Natural killer cell treated with Interleukin-12 subunit alpha and Interleukin-12 subunit beta and Interleukin-15 and Interleukin-18, amount 100 ng/mL, for 72 hours (primary cell): ENCODE results near the gene FGFBP2. TPM values are rescaled to one million over a fixed set of nuclear protein-coding genes. Genes with fewer than 3 reads are reported as not detected.
"Not testable (repeated sequence)": the region's sequence is repeated elsewhere in the genome, so short reads cannot be mapped to it uniquely, and the experiment has no call there.

Source experiments
- ATAC-seq, 2 donors: fragments of 150-1000 bp; cut with Tn5 transposase in 1 of 2; sonication (Bioruptor Pico), chemical (Tn5 transposase) in 1 of 2; 2 replicates each; pipeline ENCODE4 v1.10.0; 2021
- DNase-seq: peaks from one replicate; pipeline ENCODE4 v3.0.0; 2022; ENCODE audit warnings: low spot score
- H3K27ac Mint-ChIP-seq, 2 donors: 1 replicate in 1 of 2; 2 replicates in 1 of 2; pipeline ENCODE4 v1.8.0; 2022; ENCODE audit warnings: mixed read lengths in 2 of 2, mild to moderate bottlenecking in 1 of 2, moderate library complexity in 1 of 2
- H3K27me3 Mint-ChIP-seq, 2 donors: 1 replicate in 1 of 2; 2 replicates in 1 of 2; pipeline ENCODE4 v1.8.0; 2022; ENCODE audit warnings: mixed read lengths in 2 of 2
- H3K36me3 Mint-ChIP-seq: one replicate; pipeline ENCODE4 v1.8.0; 2022; ENCODE audit warnings: mixed read lengths
- H3K4me1 Mint-ChIP-seq, 2 donors: 1 replicate in 1 of 2; 2 replicates in 1 of 2; pipeline ENCODE4 v1.8.0; 2022; ENCODE audit warnings: low read depth in 2 of 2, mixed read lengths in 2 of 2, mild to moderate bottlenecking in 1 of 2
- H3K4me3 Mint-ChIP-seq: one replicate; pipeline ENCODE4 v1.8.0; 2022; ENCODE audit warnings: mixed read lengths
- H3K9me3 Mint-ChIP-seq: 2 replicates; pipeline ENCODE4 v1.8.0; 2022; ENCODE audit warnings: mixed read lengths
- total RNA-seq, 2 donors: library from RNA; stranded (reverse); gene quantifications; one replicate each; pipeline ENCODE4 v1.2.3, GENCODE V29; 2022

Gene FGFBP2
- total RNA-seq, 2 donors from 2014 or later, result 5.1 to 12.4 TPM

DNA sequence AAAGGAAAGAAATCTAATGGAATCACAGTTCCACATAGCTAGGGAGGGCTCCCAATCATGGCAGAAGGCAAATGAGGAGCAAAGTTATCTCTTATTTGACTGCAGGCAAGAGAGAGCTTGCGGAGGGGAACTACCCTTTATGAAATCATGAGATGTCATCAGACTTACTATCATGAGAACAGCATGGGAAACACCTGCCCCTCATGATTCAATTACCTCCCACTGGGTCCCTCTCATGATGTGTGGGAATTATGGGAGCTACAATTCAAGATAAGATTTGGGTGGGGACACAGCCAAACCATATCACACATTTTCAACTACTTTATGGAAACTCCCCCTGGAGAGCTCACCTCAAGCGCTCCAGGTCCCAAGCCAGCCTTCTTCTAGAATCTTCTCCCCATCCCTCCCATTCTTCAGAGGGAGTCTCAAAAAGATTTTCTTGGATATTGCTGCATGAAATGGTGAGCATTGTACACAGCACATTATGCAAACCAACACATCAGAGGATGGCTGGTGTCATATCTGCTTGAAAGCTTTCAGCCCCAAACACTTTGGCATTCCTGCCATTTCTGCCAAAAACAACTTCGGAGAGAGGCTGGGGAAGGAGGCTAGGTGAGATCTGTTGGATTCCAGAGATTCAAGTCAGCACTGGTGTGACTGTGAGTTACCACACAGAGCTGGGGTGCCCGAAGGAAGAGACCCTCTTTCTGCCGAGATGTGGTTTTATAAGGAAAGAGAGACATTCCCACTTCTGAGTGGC, 31.3 kb downstream of the FGFBP2 start:
- DNase-seq (no peak), ATAC-seq (no peak)
- Mint-ChIP-seq H3K9me3 (no peaks in the 10 kb centered on the region), H3K36me3 (no peaks in the 10 kb centered on the region), H3K27ac (peak overlapping the region in 1 of 2 donors; percentile 10), H3K27me3 (peaks cover 10 to 15% of the 10 kb centered on the region in 2 donors), H3K4me1 (peaks cover 0 to 16% of the 10 kb centered on the region in 2 donors), H3K4me3 (no peak overlapping the region)

DNA sequence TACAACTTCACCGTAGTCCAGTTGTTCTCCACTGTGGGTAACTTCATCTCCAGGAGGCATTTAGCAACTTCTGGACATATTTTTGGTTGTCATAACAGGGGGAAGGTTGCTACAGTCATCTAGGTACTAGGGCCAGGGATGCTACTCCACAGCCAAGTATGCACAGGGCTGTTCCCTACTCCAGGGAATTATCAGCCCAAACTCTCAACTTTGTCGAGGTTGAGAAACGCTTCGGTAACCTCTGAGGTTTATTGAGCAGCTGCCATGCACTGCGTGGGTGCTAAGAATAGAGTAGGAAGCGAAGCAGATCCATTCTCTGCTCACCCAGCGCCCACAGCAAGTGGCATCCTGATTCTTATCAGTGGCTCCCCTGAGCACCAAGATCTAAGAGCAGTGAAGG, 32.7 kb downstream of the FGFBP2 start:
- H3K36me3 Mint-ChIP-seq, result no peaks in the 10 kb centered on the region
- peaks cover 10 to 15% of the 10 kb centered on the region in 2 donors for H3K27me3 Mint-ChIP-seq
- H3K9me3 Mint-ChIP-seq, result no peaks in the 10 kb centered on the region
- ATAC-seq (peak in 1 of 2 donors; percentile 25), DNase-seq (no peak)
- no peak overlapping the region for H3K4me3 Mint-ChIP-seq
- H3K27ac Mint-ChIP-seq, result no peak overlapping the region
- H3K4me1 Mint-ChIP-seq, result peaks cover 0 to 16% of the 10 kb centered on the region in 2 donors

DNA sequence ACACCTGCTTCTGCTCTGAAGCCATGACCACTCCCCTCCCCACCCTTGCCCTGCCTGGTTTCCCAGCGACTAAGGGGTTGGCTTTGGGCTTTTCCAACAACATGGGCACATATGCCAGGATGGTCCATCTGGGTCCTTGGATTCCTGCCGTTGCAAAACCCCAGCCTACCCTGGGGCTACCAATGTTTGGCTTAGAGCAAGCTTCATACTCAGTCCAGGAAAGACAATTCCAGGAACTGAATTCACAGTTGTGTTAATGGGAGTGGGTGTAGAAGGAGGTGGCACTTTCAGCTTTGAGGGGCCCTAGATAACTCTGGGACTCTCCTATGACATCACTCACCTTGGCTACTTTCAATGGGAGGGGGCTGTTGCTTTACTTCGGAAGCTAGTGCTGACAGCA, 33.4 kb downstream of the FGFBP2 start:
- Mint-ChIP-seq H3K9me3 (no peaks in the 10 kb centered on the region), H3K27me3 (peaks cover 8 to 12% of the 10 kb centered on the region in 2 donors), H3K4me1 (peaks cover 0 to 16% of the 10 kb centered on the region in 2 donors), H3K4me3 (no peak overlapping the region), H3K27ac (no peak overlapping the region), H3K36me3 (no peaks in the 10 kb centered on the region)
- peak in 1 of 2 donors; percentile 24 for ATAC-seq
- DNase-seq, result no peak

DNA sequence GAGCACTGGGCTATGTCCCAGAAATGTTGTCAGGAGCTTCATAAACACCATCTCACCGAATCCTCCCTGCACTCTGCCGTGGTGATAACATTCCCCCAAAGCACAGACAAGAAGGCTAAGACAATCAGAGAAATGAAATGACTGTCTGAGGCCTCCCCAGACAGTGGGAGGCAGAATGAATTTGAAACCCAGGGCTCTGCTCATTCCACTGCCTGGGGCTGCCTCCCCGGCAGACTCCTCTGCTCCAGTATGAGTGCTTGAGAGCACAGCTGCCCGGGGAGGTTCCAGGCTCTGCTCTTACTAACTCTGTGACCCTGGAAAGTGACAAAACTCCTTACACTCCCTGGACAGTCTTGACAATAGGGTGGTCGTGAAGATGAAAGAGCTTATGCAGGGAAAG, 34.1 kb downstream of the FGFBP2 start:
- DNase-seq (no peak), ATAC-seq (peak in 1 of 2 donors; percentile 9)
- peak overlapping the region in 1 of 2 donors; percentile 51 for H3K27ac Mint-ChIP-seq
- H3K4me1 Mint-ChIP-seq, result peaks cover 0 to 16% of the 10 kb centered on the region in 2 donors
- H3K36me3 Mint-ChIP-seq, result no peaks in the 10 kb centered on the region
- no peak overlapping the region for H3K4me3 Mint-ChIP-seq
- peaks cover 10 to 14% of the 10 kb centered on the region in 2 donors for H3K27me3 Mint-ChIP-seq
- no peaks in the 10 kb centered on the region for H3K9me3 Mint-ChIP-seq

DNA sequence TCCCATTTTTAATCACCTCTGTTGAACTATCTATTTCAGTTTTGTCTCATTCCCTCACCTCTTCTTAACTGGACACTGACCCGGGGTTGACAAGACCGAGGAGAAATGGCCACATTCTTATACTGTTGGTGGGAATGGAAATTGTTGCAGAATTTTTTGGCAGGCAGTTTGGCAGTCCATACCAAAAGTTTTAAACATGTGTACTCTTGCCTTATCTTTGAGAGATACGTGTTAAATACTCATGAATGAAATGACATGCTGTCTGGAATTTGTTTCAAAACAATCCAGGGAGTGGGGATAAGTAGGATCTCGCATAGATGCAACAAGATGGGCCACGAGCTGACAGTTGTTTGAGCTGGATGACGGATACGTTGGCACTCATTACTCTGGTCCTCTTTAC, 36.5 kb downstream of the FGFBP2 start:
- no peak overlapping the region for H3K27ac Mint-ChIP-seq
- H3K9me3 Mint-ChIP-seq, result no peaks in the 10 kb centered on the region

DNA sequence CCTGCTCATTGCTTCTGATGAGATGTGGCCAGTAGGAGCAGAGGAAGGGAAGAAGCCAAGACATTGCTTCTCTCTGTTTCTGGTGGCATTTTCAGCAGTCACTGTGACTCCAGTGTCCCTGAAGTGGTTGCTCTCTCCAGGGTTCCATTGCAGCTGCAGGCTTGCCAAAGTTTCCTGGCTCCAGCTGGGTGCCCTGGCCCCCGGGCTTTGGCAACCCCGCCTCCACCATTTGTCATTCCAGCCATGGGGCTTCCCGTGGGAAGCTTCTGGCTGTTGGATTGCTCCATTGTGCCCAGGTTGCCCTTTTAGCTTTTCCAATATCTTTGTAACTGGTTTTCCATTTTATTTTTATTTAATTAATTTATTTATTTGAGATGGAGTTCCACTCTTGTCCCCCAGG, 37.1 kb downstream of the FGFBP2 start:
- Mint-ChIP-seq H3K4me1 (peaks cover 0 to 13% of the 10 kb centered on the region in 2 donors), H3K27me3 (peaks cover 8 to 14% of the 10 kb centered on the region in 2 donors), H3K4me3 (no peak overlapping the region), H3K36me3 (no peaks in the 10 kb centered on the region), H3K27ac (no peak overlapping the region), H3K9me3 (no peaks in the 10 kb centered on the region)
- ATAC-seq (no peak), DNase-seq (no peak)

More for the DNA sequence above, 36.5 kb downstream of the FGFBP2 start:
- Mint-ChIP-seq H3K4me1 (peaks cover 0 to 16% of the 10 kb centered on the region in 2 donors), H3K4me3 (no peak overlapping the region), H3K36me3 (no peaks in the 10 kb centered on the region), H3K27me3 (peaks cover 14 to 16% of the 10 kb centered on the region in 2 donors)
- ATAC-seq, result no peak
- DNase-seq, result no peak

DNA sequence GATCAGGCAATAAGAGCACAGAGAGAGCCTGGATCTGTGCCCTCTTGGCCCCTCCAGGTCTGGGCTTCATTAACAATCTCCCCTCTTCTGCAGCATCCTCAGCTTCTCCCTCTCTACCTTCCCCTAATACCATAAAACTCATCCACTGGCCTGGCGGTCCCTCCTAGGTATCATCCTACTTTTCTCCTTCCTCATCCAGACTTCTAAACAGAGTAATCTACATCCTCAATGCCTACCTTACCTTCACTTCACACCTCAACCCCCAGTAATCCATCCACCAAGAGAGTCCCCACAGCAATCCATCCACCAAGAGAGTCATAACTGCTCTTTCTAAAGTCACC, 41.4 kb downstream of the FGFBP2 start:
- Mint-ChIP-seq H3K4me1 (no peaks in the 10 kb centered on the region), H3K36me3 (no peaks in the 10 kb centered on the region), H3K9me3 (no peaks in the 10 kb centered on the region), H3K27ac (no peak overlapping the region), H3K4me3 (no peak overlapping the region), H3K27me3 (peaks cover 18 to 25% of the 10 kb centered on the region in 2 donors)
- ATAC-seq (no peak), DNase-seq (no peak)

DNA sequence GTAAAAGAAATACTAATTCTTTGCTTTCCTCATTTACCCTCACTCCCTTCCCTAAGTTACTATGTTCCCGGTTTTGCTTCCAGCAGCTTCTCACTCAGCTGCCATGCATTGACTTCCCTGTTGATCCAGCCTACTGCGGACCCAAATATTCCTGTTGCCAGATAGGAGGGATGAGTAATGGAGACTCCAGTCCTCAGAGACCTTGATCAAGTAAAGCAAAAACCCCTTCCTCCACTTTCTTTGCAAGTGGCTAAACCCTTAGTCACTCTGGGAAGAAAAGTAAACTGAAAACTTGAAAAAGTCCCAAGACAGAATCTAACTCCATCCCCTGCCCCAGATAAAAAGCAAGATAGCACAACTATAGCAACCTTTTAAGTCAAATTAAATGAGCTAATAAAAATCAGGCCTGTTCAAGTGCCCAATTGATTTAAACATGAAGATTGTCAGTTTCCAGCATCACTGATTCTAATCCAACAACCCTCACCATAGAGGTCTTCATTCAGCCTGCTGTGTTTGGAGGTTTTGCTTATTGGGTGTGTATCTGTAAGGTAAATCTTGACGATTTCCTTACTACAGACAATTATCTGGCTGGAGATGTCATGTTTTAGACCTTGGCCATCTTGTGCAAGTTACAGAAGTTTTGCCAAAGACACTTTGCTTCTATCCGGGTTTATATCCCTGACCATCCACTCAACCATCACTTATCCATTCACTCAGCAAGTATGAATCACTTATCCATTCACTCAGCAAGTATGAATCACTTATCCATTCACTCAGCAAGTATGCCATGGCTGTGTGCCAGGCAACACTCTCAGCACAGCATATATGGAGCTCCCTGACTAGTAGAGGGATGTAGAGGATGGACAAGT, 42.0 kb downstream of the FGFBP2 start:
- no peak for ATAC-seq
- Mint-ChIP-seq H3K27ac (no peak overlapping the region), H3K4me3 (no peak overlapping the region), H3K36me3 (no peaks in the 10 kb centered on the region), H3K4me1 (no peaks in the 10 kb centered on the region), H3K9me3 (no peaks in the 10 kb centered on the region), H3K27me3 (peaks cover 18 to 25% of the 10 kb centered on the region in 2 donors)
- no peak for DNase-seq

DNA sequence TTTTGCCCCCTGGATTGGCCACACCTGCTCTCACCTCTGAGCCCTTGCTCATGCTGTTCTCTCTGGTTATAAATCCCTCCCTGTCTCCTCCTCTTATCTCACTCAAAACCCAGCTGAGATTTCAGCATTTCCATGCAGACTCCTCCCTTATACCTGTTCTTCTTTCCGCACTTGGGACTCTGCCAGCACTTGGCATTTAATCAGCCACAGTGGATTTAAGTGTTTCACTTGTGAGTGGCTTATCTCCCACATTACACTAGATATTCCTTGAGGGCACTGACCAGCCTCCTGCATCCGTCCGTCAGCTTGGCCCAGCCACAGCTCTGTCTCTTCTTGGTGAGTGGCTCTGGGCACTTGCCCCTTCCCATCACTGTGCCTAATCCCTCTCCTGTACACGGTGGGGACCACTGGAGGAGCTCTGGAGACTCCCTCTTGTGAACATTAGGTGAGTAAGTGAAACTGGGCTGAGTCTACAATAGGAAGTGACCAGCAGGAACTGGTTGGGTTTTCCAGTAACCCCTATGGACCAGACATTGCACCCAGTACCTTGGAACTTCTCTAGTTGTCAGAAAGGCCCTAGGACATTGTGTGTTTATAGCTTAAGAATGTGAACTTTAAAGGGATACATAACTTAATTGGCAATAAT, 44.4 kb downstream of the FGFBP2 start:
- Mint-ChIP-seq H3K27ac (no peak overlapping the region), H3K4me3 (no peak overlapping the region), H3K27me3 (peaks cover 10 to 20% of the 10 kb centered on the region in 2 donors), H3K9me3 (no peaks in the 10 kb centered on the region), H3K4me1 (peaks cover 11 to 15% of the 10 kb centered on the region in 2 donors), H3K36me3 (no peaks in the 10 kb centered on the region)
- ATAC-seq, result no peak
- no peak for DNase-seq

DNA sequence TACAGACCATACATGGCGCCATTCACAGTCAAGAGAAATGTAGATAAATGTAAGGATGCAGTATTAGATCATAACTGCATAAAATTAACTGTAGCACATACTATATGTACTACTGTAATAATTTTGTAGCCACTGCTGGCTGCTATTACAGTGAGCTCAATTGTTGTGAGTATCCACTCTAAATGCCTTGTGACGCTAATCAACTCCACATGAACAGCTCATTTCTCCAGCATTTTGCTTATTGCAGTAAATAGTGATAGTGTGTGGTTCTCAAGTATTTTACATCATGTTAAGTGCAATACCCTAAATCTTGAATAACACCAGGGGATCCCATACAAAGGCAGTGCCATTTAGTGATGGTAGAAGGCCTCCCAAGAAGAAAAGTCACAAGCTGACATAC, 45.7 kb downstream of the FGFBP2 start:
- Mint-ChIP-seq H3K9me3 (no peaks in the 10 kb centered on the region), H3K36me3 (no peaks in the 10 kb centered on the region), H3K27me3 (peaks cover 10 to 17% of the 10 kb centered on the region in 2 donors), H3K27ac (no peak overlapping the region), H3K4me1 (peaks cover 14 to 23% of the 10 kb centered on the region in 2 donors), H3K4me3 (no peak overlapping the region)
- DNase-seq (no peak), ATAC-seq (no peak)

DNA sequence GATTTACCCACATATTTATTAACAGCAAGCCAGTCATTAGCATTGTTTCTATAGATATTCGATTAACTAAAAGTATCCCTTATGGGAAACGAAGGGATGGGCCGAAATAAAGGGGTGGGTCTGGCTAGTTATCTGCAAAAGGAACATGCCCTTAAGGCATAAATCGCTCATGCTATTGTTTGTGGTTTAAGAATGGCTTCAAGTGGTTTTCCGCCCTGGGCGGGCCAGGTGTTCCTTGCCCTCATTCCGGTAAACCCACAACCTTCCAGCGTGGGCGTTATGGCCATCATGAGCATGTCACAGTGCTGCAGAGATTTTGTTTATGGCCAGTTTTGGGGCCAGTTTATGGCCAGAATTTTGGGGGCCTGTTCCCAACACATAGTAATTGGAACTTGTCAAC, 46.6 kb downstream of the FGFBP2 start:
- ATAC-seq, H3K36me3 Mint-ChIP-seq, H3K4me3 Mint-ChIP-seq, H3K9me3 Mint-ChIP-seq, H3K27ac Mint-ChIP-seq, DNase-seq: not testable (repeated sequence)
- H3K4me1 Mint-ChIP-seq, result peaks cover 21 to 30% of the 10 kb centered on the region in 2 donors
- peaks cover 10 to 12% of the 10 kb centered on the region in 2 donors for H3K27me3 Mint-ChIP-seq

DNA sequence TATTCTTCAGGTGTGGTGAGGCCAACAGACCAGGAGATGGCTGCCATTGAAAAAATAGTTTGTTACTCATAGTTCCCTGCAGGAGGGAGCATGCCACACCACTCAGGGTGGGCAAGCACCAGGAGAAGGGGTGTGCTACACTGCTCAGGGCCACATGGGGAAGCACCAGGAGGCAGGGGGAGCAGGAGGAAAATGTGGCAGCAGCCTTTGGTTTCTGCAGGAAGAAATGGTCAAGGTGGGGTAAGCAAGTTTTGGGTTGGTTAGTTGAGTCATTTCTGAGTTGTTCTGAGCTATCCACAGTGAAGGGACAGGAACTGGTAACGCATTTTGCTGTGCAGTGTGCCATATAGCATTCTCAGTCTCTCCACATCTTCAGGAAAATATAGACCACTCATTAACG, 48.2 kb downstream of the FGFBP2 start:
- peaks cover 9 to 10% of the 10 kb centered on the region in 2 donors for H3K27me3 Mint-ChIP-seq
- ATAC-seq (peak; percentile 39 to 62), DNase-seq (no peak)
- no peak overlapping the region for H3K27ac Mint-ChIP-seq
- H3K9me3 Mint-ChIP-seq, result no peaks in the 10 kb centered on the region
- peaks cover 21 to 33% of the 10 kb centered on the region in 2 donors for H3K4me1 Mint-ChIP-seq
- H3K36me3 Mint-ChIP-seq, result no peaks in the 10 kb centered on the region
- H3K4me3 Mint-ChIP-seq, result no peak overlapping the region

DNA sequence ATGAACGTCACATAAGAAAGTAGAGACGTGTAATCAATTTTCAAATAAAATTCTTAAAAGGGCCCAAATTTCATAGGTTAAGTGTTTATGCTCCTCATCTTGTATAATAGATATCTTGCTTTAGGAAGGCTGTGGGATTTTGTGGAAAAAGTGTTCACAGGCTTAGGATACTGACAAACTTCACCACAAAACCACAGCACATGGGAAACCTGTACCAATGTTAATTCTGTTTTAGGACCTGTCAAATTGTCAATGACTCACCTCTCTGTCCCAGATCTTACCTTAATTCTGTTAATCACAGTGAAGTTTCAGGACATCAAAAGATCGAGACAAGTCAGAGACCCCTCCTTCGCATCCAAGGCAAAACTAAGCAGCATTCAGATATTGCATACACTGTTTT, 48.7 kb downstream of the FGFBP2 start:
- DNase-seq (no peak), ATAC-seq (no peak)
- H3K27me3 Mint-ChIP-seq, result peaks cover 9 to 10% of the 10 kb centered on the region in 2 donors
- H3K4me1 Mint-ChIP-seq, result peaks cover 21 to 33% of the 10 kb centered on the region in 2 donors
- H3K27ac Mint-ChIP-seq, result no peak overlapping the region
- no peaks in the 10 kb centered on the region for H3K9me3 Mint-ChIP-seq
- H3K36me3 Mint-ChIP-seq, result no peaks in the 10 kb centered on the region
- H3K4me3 Mint-ChIP-seq, result no peak overlapping the region

DNA sequence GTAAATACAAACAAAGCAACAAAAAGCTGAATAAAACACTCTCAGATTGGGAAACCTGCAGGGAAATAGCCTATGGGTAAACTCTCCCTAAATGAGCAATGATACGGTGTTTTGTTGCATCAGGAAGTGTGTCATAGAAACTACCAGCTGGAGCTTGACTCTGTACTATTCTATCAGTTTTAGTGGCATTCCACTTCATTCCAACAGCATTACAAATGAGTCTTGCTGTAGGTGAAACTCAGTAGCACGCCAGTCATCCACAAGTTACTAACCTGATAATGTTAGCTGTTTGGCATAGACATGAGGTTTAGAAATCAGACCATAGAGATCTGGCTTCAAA, 49.4 kb downstream of the FGFBP2 start:
- Mint-ChIP-seq H3K27ac (no peak overlapping the region), H3K4me3 (no peak overlapping the region), H3K4me1 (peaks cover 21 to 33% of the 10 kb centered on the region in 2 donors), H3K9me3 (no peaks in the 10 kb centered on the region), H3K36me3 (no peaks in the 10 kb centered on the region), H3K27me3 (peaks cover 3 to 5% of the 10 kb centered on the region in 2 donors)
- DNase-seq (no peak), ATAC-seq (peak in 1 of 2 donors; percentile 39)
